Measurements from ENCODE around the gene EDDM3A.

DNA sequence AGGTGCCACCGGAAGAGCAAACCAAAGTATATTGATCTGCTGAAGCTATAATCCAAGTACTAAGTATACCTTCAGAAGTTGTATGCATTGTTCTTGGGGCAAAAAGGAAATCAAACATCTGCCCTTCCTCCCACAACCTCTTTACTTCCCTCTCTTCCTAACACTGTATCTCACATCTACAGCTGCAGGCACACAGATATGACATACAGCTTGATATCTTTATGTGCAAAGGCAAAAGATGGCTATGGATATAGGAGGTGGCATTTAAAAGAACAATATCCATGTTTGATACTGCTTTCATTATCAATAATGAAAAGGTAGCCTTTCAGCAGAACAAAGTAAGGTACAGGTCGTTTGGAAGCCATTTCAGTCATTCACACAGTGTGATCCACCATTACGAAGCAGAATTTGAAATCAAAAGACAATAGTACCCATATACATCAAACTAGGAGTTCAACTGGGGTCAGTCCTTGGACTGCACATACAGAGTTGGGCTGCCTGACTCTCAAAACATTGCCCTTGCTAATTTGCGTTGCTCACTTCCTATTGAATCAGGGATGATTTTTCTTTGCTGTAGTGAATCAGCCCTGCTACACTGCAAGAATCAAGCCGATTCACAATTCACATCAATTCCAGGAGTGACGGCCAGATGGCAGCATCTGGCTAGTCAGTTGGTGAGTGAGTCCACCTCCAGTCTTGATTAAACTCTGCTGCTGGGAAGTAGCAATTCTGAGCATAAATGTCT is 48.2 kb upstream of the EDDM3A start:
- TF ChIP-seq NFYB (IDR thresholded peaks at IDR 0.05; ENCODE audit: insufficient read depth, low read depth, low read length) (no peak), TCF7 (IDR thresholded peaks at IDR 0.05; ENCODE audit: borderline replicate concordance) (no peak)

Measured in GM12878 (cell line).